Kidney (tissue), 14 donors: ENCODE data around the gene KRT17. TPM values are rescaled to one million over a fixed set of nuclear protein-coding genes. Genes with fewer than 3 reads are reported as not detected.
A peak's percentile ranks its signal among the peaks of the same experiment; 100 is the strongest.
"Not testable (repeated sequence)": the region's sequence is repeated elsewhere in the genome, so short reads cannot be mapped to it uniquely, and the experiment has no call there.

Source experiments
- DNase-seq, 5 donors: peaks; one replicate each; pipeline ENCODE4 v3.0.0-alpha.2; 2013 to 2020
- FAIRE-seq: peaks from 2 replicates; lab custom pipeline; 2012; peaks lifted over from hg19 to GRCh38; lab: Jason Lieb, UNC
- H3K27ac ChIP-seq, 2 donors: one replicate each; pipeline ENCODE4 v1.7.0; 2013; ENCODE audit warnings: low read depth in 2 of 2, low read length in 2 of 2, inconsistent platforms in 1 of 2
- H3K27me3 ChIP-seq: one replicate; pipeline ENCODE4 v1.7.1; 2013; ENCODE audit warnings: low read length, inconsistent platforms; ENCODE audit not compliant: control insufficient read depth, insufficient read depth
- H3K36me3 ChIP-seq, 3 donors: one replicate each; pipeline versions ENCODE4 v1.7.0 to v1.7.1; 2013; ENCODE audit warnings: low read length in 3 of 3, control low read depth in 1 of 3, inconsistent platforms in 1 of 3; ENCODE audit not compliant: insufficient read depth in 3 of 3, control insufficient read depth in 2 of 3
- H3K4me1 ChIP-seq, 3 donors: one replicate each; pipeline versions ENCODE4 v1.7.0 to v1.7.1; 2013; ENCODE audit warnings: low read length in 3 of 3, inconsistent platforms in 1 of 3, low read depth in 1 of 3; ENCODE audit not compliant: control insufficient read depth in 2 of 3, insufficient read depth in 2 of 3
- H3K4me3 ChIP-seq, 3 donors: one replicate each; pipeline versions ENCODE4 v1.7.0 to v1.8.1; 2013; ENCODE audit warnings: low read length in 3 of 3, control low read depth in 1 of 3, inconsistent platforms in 1 of 3
- H3K9ac ChIP-seq, 3 donors: one replicate each; pipeline versions ENCODE4 v1.7.0 to v1.7.1; 2013; ENCODE audit warnings: low read length in 3 of 3, control low read depth in 1 of 3, inconsistent platforms in 1 of 3
- H3K9me3 ChIP-seq, 3 donors: one replicate each; pipeline versions ENCODE4 v1.7.0 to v1.7.1; 2013; ENCODE audit warnings: low read length in 3 of 3, control low read depth in 1 of 3, inconsistent platforms in 1 of 3; ENCODE audit not compliant: control insufficient read depth in 2 of 3, insufficient read depth in 1 of 3
- intact Hi-C: fragments of 100-400 bp; cut with DNase I; formaldehyde crosslinking; loops from one replicate; pipeline ENCODE4 v1.11.1; 2022
- polyA plus RNA-seq: library from polyadenylated mRNA; stranded (reverse); fragments of 350-450 nt; fragmentation: Illumina TruSeq; extraction: RNeasy Lipid Tissue Mini Kit (QIAGEN cat#74804); gene quantifications from one replicate; pipeline ENCODE4 v1.2.3, GENCODE V29; 2014; ENCODE audit warnings: low read depth, low replicate concordance; ENCODE audit not compliant: insufficient read depth
- total RNA-seq: library from RNA; stranded (reverse); fragmentation: NEBNext Ultra II Directional; extraction: Animal tissue kit (Norgen Biotek cat#: 25700); gene quantifications from one replicate; pipeline ENCODE4 v1.2.1, GENCODE V29; 2021
- TF ChIP-seq, protein P1 (sequence below): IDR thresholded peaks from 3 replicates; pipeline ENCODE4 v1.5.1; 2012; ENCODE audit warnings: mild to moderate bottlenecking, moderate library complexity, borderline replicate concordance; ENCODE audit not compliant: insufficient read depth; ENCODE audit errors: extremely low read depth
- donor health status: control.
- donor health status: control.
- donor health status: control.
- donor health status: control.
- donor health status: control.
- donor health status: DM: yes; HTN: yes; CAD: no.
- donor health status: Normal renal cell carcinoma (clear cell type).

KRT17 gene
- total and polyA plus RNA-seq, 2 donors from 2014 or later: 5.5 to 11.1 TPM

DNA sequence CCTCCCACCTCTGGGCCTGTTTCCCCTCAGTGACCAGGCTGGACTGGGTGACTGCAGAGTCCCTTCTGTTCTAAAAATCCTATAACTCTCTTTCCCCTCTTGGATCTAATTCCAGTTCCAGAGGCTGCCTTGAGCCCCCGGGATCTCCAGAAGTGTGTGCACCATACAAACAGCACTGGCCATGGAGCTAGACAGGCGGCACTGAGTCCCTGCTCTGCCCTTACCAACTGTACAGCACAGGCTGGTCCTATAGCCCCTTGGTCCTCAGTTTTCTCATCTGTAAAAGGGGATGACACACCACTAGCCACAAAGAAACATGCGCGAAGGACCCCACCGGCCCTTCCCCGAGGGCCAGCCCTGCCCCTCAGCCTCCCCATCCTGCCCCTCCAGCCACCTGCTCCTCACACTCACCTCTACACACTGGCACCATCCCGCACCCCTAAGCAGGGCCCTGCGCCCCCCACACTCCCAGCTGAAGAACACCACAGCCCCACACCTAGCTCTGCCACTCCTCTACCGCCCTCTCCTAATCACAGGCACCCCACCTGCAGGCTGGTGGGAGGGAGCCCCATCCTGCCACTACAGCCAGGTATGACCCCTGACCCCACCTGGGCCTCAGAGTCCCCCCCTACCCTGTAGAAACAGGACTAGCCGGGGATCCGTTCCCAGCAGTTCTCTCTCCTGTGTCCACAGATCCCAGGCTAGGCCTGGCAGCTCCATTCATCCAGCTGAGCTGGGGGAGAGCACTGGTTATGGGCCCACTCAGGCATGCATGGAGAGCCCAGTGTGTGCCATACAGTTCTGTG lies 10.9 kb downstream of the KRT17 start:
- Histone ChIP-seq H3K27me3 (no peaks in the 10 kb centered on the region), H3K9ac (no peak overlapping the region), H3K4me3 (no peak overlapping the region), H3K4me1 (no peaks in the 10 kb centered on the region), H3K36me3 (no peaks in the 10 kb centered on the region), H3K27ac (no peak overlapping the region), H3K9me3 (no peaks in the 10 kb centered on the region)
- DNase-seq: peak in 1 of 5 donors; percentile 32
- TF ChIP-seq, protein P1, sequence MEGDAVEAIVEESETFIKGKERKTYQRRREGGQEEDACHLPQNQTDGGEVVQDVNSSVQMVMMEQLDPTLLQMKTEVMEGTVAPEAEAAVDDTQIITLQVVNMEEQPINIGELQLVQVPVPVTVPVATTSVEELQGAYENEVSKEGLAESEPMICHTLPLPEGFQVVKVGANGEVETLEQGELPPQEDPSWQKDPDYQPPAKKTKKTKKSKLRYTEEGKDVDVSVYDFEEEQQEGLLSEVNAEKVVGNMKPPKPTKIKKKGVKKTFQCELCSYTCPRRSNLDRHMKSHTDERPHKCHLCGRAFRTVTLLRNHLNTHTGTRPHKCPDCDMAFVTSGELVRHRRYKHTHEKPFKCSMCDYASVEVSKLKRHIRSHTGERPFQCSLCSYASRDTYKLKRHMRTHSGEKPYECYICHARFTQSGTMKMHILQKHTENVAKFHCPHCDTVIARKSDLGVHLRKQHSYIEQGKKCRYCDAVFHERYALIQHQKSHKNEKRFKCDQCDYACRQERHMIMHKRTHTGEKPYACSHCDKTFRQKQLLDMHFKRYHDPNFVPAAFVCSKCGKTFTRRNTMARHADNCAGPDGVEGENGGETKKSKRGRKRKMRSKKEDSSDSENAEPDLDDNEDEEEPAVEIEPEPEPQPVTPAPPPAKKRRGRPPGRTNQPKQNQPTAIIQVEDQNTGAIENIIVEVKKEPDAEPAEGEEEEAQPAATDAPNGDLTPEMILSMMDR: no peak
- intact Hi-C loops: no loop called here
- no peak for FAIRE-seq

DNA sequence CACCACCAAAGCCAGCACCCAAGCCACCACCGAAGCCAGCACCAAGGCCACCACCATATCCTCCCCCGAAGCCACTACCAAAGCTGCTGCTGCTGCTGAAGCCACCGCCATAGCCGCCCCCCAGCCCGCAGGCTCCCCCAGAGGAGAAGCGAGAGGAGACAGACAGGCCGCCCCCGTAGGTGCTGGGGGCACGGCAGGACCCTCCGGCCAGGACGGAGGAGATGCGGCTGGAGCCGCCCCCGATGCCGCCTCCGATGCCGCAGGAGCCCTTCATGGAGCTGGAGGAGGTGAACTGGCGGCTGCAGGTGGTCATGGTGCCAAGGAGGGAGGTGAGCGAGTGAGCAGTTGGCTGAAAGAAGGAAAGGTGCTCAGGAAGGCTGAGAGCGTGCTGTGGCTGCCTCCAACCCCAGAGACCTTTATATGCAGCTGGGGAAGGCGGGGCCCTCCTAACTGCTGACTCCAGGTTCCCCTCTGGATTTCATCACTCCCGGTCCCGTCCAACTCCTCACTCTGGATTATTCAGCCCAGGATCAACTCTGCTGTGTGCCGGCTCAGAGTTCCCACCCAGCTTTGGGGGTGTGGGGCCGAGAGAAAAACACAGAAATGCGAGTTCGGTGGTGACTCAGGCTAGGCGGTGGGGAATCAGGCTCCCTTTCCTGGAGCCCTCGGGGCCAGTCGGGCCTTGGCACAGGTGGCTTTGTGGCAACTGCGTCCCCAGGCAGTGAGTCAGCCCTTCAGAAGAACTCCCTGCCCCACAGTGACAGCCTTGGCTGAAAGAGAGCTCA lies 11.8 kb downstream of the KRT17 start, which contains the start of gene KRT16:
Gene KRT16 (minus strand): TSS at position 392 of the 785 bp plus-strand sequence. CDS start 79 bp downstream, at position 313.
- H3K9ac ChIP-seq, H3K4me3 ChIP-seq, H3K36me3 ChIP-seq, H3K27ac ChIP-seq, FAIRE-seq, H3K27me3 ChIP-seq, H3K9me3 ChIP-seq, intact Hi-C loops, H3K4me1 ChIP-seq: not testable (repeated sequence)
- DNase-seq: peak in 1 of 5 donors; percentile 59

- no peak overlapping the region for H3K4me3 ChIP-seq
- intact Hi-C loops: no loop called here
- no peaks in the 10 kb centered on the region for H3K4me1 ChIP-seq
- no peaks in the 10 kb centered on the region for H3K27me3 ChIP-seq
- DNase-seq: no peak
- TF ChIP-seq, protein P1: no peak
- no peaks in the 10 kb centered on the region for H3K36me3 ChIP-seq
- no peak overlapping the region for H3K27ac ChIP-seq
- peaks cover 0 to 4% (median 2%) of the 10 kb centered on the region in 3 donors for H3K9me3 ChIP-seq
- no peak overlapping the region for H3K9ac ChIP-seq
- no peak for FAIRE-seq
Measured at GRCh38 chr17:41610965-41611640, 13.3 kb downstream of the KRT17 start.

GRCh38 chr17:41610061-41610517 lies 14.3 kb downstream of the KRT17 start:
- H3K4me3 ChIP-seq, H3K27ac ChIP-seq, H3K9ac ChIP-seq, intact Hi-C loops, H3K36me3 ChIP-seq, H3K4me1 ChIP-seq, FAIRE-seq, H3K9me3 ChIP-seq, H3K27me3 ChIP-seq: not testable (repeated sequence)
- DNase-seq: peak in 3 of 5 donors; percentile 44 to 46 (median 44)

DNA sequence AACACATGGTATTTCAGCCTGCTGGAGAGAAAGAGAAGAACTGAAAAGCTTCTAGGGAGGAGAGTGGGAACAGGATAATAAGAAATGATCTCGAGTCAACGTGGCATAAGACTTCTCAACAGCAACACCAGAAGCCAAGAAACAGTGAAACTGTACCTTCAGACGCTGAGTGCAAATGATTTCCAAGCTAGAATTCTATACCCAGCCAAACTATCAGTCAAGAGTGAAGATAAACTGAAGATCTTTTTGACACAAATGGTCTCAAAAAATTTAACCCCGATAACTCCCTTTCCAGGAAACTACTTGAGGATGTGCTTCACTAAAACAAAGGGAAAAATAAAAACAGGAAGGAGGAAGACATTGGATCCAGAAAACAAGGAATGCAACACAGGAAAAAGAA lies 17.4 kb downstream of the KRT17 start:
- intact Hi-C loops, H3K4me3 ChIP-seq, H3K9ac ChIP-seq, H3K27ac ChIP-seq, H3K9me3 ChIP-seq, H3K27me3 ChIP-seq, H3K4me1 ChIP-seq, DNase-seq, FAIRE-seq, H3K36me3 ChIP-seq: not testable (repeated sequence)
